Cortex of kidney (tissue), 1 donor: Measurements from ENCODE around the gene CLSTN3.

Experiments used
- DNase-seq: peaks from one replicate; lab custom pipeline; 2025; lab: John Stamatoyannopoulos, UW

CLSTN3 gene

GRCh38 chr12:7129872-7130691 is at the start of gene CLSTN3:
Gene CLSTN3 (plus strand): TSS chr12:7130371. CDS start chr12:7130649, 278 bp downstream.
- DNase-seq = no peak

- DNase-seq = no peak
Measured at GRCh38 chr12:7081037-7081436, 49.1 kb upstream of the CLSTN3 start.

- DNase-seq = no peak
Measured at GRCh38 chr12:7083125-7083524, 47.0 kb upstream of the CLSTN3 start.

- DNase-seq = no peak
Measured at GRCh38 chr12:7089196-7089871, 40.8 kb upstream of the CLSTN3 start.

- no peak for DNase-seq
Measured at GRCh38 chr12:7090222-7090998, 39.8 kb upstream of the CLSTN3 start.

- no peak for DNase-seq
Measured at GRCh38 chr12:7091171-7091570, 39.0 kb upstream of the CLSTN3 start.

- DNase-seq = no peak
Measured at GRCh38 chr12:7091660-7092228, 38.4 kb upstream of the CLSTN3 start.

GRCh38 chr12:7092229-7092985 is 37.8 kb upstream of the CLSTN3 start, which contains the start of gene C1R:
Gene C1R (minus strand): TSS chr12:7092445. CDS start chr12:7092388, 57 bp downstream.
- no peak for DNase-seq

- DNase-seq = no peak
Measured at GRCh38 chr12:7092986-7093460, 37.1 kb upstream of the CLSTN3 start.

GRCh38 chr12:7093486-7093885 is 36.7 kb upstream of the CLSTN3 start:
- no peak for DNase-seq

GRCh38 chr12:7093892-7094291 is 36.3 kb upstream of the CLSTN3 start:
- no peak for DNase-seq

GRCh38 chr12:7096006-7096932 is 33.9 kb upstream of the CLSTN3 start:
- no peak for DNase-seq

- no peak for DNase-seq
Measured at GRCh38 chr12:7096979-7097378, 33.2 kb upstream of the CLSTN3 start.

- no peak for DNase-seq
Measured at GRCh38 chr12:7099290-7099996, 30.7 kb upstream of the CLSTN3 start.

GRCh38 chr12:7100239-7100638 is 29.9 kb upstream of the CLSTN3 start:
- no peak for DNase-seq

- no peak for DNase-seq
Measured at GRCh38 chr12:7101047-7101693, 29.0 kb upstream of the CLSTN3 start.

GRCh38 chr12:7101694-7102131 is 28.5 kb upstream of the CLSTN3 start:
- DNase-seq = no peak

GRCh38 chr12:7102582-7102981 is 27.6 kb upstream of the CLSTN3 start:
- DNase-seq = no peak
